SHP77 treated with DMSO at 0.1 percent for 48 hours (cell line): ENCODE results near the gene HECTD3.
A peak's percentile ranks its signal among the peaks of the same experiment; 100 is the strongest.
"Not testable (repeated sequence)": the region's sequence is repeated elsewhere in the genome, so short reads cannot be mapped to it uniquely, and the experiment has no call there.

Source experiments
- DNase-seq: peaks from one replicate; lab custom pipeline; 2025; lab: John Stamatoyannopoulos, UW

The HECTD3 gene

GRCh38 chr1:44988531-44989156 is 22.5 kb downstream of the HECTD3 start:
- DNase-seq: no peak

GRCh38 chr1:44985747-44986359 is 25.3 kb downstream of the HECTD3 start:
- no peak for DNase-seq

GRCh38 chr1:44977372-44977771 is 33.8 kb downstream of the HECTD3 start:
- not testable (repeated sequence) for DNase-seq

- DNase-seq: no peak
Observed at GRCh38 chr1:44976252-44976651, 34.9 kb downstream of the HECTD3 start.

- no peak for DNase-seq
Observed at GRCh38 chr1:44973645-44974044, 37.5 kb downstream of the HECTD3 start.

GRCh38 chr1:44970317-44970716 is 40.8 kb downstream of the HECTD3 start:
- DNase-seq: no peak

- no peak for DNase-seq
Observed at GRCh38 chr1:44964396-44964795, 46.7 kb downstream of the HECTD3 start.

GRCh38 chr1:44962729-44963128 is 48.4 kb downstream of the HECTD3 start:
- DNase-seq: peak; percentile 82

- DNase-seq: not testable (repeated sequence)
Observed at GRCh38 chr1:44962022-44962421, 49.1 kb downstream of the HECTD3 start.

- not testable (repeated sequence) for DNase-seq
Observed at GRCh38 chr1:44957566-44957965, 53.6 kb downstream of the HECTD3 start.

GRCh38 chr1:44956077-44956476 is 55.0 kb downstream of the HECTD3 start:
- DNase-seq: not testable (repeated sequence)
